NCI-H1417 (cell line): ENCODE data around the gene WASF2.

ENCODE experiments used
- DNase-seq, 3 experiments: peaks; one replicate each; lab custom pipeline; 2025; lab: John Stamatoyannopoulos, UW

WASF2 gene

GRCh38 chr1:27522432-27523336 lies 32.7 kb upstream of the WASF2 start:
- DNase-seq: peak; percentile 71 to 93 (median 90)

GRCh38 chr1:27521861-27522431 lies 32.0 kb upstream of the WASF2 start:
- peak in 1 of 3 experiments; percentile 35 for DNase-seq

GRCh38 chr1:27521336-27521831 lies 31.4 kb upstream of the WASF2 start:
- DNase-seq: no peak

DNA sequence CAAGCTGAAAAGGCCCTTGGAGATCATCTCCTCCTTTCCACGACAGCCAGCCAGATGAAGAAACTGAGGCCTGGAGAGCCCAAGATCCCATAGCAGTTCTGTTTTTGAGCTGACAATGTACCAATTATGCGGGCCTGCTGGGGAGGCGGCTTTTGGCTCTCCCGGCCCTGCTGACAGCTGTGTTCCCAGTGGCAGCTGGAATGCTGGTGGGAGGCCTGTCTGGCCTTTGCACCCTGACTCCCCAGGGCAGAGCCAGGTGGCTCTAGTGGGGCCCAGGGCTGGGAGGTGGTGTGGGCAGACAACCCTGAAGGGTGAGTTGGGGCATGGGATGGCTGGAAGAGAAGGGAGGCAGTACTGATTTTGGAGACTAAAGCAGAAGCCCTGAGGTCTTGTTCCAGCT lies 30.7 kb upstream of the WASF2 start:
- peak in 1 of 3 experiments; percentile 19 for DNase-seq

- peak; percentile 57 to 94 (median 90) for DNase-seq
Observed at GRCh38 chr1:27519331-27520258, 29.6 kb upstream of the WASF2 start.

DNA sequence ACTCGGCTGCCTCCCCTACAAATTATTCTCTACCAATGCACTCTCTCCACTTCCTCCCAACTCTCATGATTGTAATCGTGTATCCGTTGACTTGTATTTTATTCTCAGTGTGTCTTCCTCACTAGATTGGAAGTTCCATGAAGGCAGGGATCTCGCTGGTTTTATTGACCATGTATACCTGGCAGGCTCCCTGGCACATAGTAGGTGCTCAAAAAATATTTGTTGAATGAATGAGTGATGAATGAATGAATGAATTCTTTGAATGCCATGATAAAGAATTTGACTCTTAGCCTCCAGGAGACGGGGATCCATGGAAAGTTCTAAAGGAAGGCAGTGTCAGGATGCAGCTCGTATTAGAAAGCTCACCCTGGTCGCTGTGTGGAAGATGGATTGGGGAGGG lies 28.8 kb upstream of the WASF2 start:
- no peak for DNase-seq

GRCh38 chr1:27517907-27518718 lies 28.1 kb upstream of the WASF2 start:
- DNase-seq: peak in 2 of 3 experiments; percentile 14 to 46

GRCh38 chr1:27517301-27517700 lies 27.3 kb upstream of the WASF2 start:
- no peak for DNase-seq

GRCh38 chr1:27515626-27516025 lies 25.7 kb upstream of the WASF2 start:
- DNase-seq: no peak

GRCh38 chr1:27513958-27514357 lies 24.0 kb upstream of the WASF2 start:
- no peak for DNase-seq

DNA sequence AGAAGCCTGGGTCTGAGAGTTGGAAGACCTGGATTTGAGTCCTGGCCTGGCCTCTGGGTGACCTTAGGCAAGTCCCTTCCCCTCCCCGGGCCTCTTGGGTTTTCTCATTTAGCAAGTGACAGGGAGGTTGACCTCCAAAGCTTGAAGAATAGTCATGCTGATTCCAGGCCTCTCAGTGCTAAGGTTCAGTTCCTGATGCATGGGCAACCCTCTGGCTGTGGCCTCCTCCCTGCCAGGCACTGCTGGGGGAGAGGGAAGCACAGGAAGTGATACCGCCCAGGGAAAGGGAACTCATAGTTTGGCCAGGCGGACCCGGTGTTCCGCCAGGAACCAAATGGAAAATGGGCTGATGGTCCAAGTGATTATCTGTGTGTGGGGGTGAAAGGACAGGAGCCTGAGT lies 23.6 kb upstream of the WASF2 start:
- DNase-seq: no peak

GRCh38 chr1:27509127-27510080 lies 19.4 kb upstream of the WASF2 start:
- no peak for DNase-seq

- DNase-seq: no peak
Observed at GRCh38 chr1:27507960-27508665, 18.1 kb upstream of the WASF2 start.

DNA sequence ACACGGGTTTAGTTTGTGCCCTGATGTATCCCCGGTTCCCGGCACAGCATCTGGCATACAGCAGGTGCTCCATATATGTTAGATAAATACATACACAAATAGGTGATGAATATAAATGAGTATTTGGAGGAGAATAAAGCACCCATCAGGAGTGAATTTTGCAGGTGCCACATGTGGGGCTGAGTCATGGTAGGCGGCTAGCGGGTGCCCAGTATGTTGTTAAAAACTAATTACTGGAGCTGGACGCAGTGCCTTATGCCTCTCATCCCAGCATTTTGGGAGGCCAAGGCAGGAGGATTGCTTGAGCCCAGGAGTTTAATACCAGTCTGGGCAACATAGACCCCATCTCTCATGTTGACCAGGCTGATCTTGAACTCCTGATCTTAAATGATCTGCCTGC lies 16.7 kb upstream of the WASF2 start:
- no peak for DNase-seq

DNA sequence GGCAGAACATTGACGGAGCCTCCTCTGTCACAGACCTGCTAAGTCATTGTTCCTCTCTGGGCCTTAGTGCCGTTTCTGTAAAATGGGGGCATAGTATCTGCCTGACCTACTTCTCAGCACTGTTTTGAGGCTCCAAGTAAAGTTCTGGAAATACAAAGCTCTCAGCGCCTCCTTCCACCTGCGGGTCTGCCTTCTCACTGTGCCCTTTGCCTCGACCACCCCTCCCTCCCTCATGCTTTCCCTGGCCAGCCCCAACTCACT lies 15.4 kb upstream of the WASF2 start:
- DNase-seq: no peak

DNA sequence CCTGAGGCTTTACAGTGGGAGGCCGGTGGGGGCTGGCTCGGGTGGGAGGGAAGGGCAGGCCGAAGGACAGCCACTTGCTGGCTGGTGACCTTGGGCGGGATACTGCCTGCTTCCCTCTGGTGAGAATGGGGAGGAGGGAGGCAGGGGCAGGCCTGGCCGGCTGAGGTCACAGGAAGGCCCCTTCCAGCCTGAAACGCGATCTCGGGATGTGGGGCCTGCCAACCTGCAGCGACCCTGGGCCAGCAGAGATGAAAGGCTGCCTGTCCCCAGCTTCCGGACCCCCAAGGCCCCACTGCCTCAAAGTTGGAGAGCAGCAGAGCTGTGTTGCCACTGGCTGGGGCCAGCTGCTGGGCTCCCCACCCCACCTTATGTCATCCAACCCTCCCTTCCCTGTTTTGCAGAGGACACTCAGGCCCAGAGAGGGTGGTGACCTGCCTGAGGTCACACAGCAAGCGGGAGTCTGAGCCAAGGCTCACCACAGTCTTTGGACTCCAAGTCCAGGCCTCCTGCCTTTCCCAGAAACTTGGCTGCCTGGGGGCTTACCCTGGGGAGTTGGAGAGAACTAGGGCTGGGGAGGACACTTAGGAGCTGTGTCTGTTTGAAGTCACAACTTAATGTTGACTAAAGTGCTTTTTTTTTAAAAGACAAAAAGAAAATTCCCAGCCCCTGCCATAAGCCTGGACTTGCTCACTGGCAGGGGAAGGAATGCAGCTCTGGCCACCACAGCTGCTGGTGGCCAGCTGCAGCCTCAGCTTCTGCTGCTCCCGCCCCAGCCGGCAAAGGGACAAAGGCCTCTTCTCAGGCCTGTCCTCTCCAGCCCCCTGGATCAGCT lies 14.8 kb upstream of the WASF2 start:
- no peak for DNase-seq

DNA sequence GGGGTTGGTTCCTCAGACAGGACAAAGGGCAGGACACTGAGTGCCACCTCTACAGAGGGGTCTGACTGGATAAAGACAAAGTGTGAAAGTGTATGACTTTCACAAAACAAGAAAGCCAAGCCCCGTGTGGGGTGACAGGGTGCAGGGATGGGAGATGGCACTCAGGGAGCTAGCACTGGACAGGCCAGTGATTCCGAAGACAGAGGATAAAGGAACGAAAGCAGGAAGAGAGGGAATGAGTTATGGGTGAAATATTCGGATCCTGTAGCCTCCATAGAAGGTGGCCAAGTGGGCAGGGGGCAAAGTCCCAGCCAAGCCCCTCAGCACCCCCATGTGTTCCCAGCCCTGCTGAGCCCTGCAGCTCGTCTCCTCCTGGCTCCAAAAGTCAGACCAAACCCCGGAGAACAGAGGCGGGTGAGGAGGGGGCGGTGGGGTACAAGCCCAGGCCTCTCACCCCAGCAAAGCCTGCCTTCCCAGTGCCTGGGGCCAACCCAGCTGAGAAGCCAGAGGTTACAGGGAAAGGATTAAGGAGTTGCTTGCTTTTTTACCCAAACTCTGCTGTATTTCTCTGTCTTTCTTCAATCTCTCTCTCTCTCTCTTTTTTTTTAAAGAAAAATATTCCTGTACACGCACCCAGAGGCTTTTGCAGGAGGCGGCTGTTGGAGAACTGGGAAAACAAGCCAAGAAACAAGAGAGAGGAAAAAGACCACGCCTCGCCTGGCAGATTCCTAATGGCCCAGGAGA lies 14.0 kb upstream of the WASF2 start:
- DNase-seq: no peak

DNA sequence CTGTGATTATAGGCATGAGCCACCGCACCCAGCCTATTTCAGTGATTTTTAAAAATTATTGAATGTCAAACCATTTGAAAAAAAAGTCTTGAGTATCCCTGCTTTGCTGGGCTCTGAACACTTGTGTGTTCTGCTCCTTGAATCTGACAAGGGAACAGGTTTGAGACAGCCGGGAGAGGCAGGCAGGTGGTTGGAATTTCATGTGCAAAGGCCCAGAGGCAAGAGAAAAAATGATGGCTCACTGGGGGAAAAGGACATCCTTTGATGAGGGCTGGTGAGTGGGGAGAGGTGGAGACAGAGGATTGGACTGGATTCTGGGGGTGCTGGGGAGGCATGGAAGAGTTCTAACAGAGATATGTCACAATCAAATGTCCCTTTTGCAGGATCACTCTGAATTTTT lies 13.1 kb upstream of the WASF2 start:
- no peak for DNase-seq
